HG02840 (cell line): ENCODE data around the gene BEAN1.
"Not testable (repeated sequence)": the region's sequence is repeated elsewhere in the genome, so short reads cannot be mapped to it uniquely, and the experiment has no call there.

Experiments used
- ATAC-seq: cut with Tn5 transposase; IDR thresholded peaks from one replicate; pipeline ENCODE4 v1.9.1; 2021; ENCODE audit warnings: mild to moderate bottlenecking, moderate library complexity, moderate number of reproducible peaks; ENCODE audit not compliant: unreplicated experiment, low FRiP score

Gene BEAN1

DNA sequence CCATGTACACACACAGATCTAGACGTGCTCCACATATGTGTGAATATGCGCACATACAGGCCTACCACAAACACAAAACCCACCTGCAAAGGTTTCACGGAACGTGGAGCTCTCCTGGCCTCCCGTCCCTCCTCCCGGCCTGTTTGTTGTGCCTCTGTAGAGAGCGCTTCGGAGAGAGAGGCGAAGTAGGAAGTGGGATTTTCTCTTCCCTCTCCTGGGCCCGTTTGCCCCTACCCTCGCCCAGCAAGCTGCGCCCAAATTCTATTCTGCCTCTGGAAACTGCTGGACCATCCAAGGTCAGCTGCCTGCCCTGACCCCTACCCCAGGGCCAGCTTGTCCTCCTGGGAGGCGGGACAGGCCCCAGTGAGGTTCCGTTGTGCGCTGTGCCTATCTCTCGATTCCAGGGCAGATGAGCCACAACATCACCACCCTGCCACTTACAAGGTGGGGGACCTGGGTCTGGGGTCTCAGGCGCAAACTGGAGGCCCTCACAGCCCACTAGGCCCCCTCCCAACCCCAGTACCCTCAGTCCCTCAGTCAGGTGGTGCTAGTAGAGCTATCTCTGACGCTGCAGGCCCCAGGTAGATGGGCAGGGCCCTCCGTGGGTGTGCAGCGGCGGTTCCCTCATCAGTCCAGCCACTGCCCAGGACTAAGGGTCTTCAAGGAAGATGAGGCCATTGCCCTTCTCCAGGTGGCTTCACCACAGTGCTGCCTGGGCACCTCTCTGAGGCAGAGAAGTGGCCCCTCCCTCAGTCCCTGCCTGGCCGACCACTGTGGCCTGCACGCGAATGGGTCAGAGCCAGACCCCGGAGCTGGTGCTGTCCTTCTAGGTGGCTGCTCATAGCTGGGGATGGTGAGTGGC, 54.2 kb downstream of the BEAN1 start:
- no peak for ATAC-seq

GRCh38 chr16:66481943-66482390, 54.9 kb downstream of the BEAN1 start:
- no peak for ATAC-seq

DNA sequence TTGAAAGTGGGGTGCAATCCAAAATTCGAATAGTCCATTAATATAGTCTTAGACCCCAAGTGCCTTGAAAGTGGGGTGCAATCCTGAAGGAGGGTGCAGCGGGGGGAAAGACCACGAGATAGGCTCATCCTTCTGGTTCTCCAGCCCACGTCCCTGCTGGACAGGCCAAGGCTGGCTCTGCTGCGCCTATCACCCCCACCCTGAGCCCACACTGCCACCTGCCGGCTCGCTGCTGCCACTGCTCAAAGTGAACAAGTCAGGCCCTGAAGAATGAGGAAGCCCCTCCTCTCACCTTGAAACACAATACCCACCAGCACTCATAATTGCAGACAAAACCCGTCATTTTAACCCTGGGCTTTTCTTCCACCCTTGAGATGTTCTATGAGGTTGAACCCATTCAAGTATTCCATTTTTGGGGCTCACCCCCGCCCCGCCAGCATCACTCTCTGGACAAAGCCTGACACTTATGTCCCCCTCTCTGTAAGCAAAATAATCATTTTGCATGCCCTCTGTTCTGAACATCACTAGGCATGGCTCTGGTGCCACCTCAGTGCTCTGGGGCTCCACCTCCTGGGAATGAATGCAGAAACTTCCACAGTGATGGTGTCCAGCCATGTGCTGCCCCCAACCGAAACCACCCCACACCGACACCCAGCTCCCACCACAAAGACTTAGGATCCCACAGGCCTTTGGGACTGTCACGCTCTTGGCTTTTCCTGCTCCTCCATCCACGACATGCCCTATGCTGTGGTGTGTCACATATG, 56.8 kb downstream of the BEAN1 start:
- ATAC-seq = no peak

DNA sequence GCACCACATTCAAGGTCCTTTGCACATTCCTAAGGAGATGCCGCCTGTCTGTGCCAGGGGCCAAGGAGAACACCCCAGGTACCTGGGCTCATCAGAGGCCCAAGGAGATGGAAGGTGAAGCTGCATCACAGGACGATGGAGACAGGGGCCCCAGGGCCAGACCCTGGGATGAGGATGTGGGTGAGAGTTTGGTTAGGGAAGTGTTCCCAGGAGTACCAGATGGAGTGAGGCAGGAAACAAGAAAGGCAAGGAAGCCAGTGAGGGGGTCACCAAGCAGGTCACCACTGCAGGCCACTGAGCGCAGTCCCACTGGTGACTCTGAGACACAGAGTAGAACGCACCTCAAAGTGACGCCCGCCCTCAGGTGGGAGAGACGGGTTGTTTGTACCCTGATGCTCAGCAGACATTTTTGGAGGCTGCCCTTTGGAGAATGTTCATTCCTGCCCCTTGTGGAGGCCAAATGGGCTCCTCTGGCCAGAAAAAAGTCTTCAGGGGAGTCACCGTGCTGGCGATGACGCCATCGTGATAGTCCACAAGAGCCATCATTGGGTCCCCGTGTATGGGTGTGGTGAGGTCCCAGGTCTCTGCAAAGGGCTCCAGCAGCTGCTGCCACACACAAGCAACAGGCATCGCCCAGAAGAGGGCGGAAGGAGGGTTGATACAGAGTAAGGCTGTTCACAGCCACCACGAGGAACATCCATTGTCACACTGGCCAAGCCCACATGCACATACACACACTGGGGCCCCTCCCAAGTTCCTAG, 57.5 kb downstream of the BEAN1 start:
- no peak for ATAC-seq

DNA sequence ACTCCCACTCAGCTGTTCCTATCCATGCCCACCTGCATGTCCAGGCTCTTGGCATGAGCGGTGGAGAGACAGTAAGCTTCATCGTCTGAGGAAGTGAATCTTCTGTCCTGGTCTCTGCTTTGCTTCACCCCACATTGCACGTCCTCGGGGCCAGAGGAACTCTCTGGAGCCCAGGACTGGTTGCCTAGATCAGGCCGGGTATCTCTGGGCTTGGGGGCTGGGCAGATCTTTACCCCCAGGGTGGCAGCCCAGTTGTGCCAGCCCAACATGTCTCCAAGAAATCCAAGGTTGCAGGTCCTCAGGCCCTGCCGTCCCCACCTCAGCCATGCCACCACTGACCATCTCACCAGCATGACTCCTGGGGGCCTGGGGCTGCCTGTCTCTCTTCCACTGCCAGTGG, 58.3 kb downstream of the BEAN1 start:
- ATAC-seq = no peak

- ATAC-seq = no peak
Observed at GRCh38 chr16:66486199-66486772, 59.2 kb downstream of the BEAN1 start.

GRCh38 chr16:66486773-66487579, 59.9 kb downstream of the BEAN1 start:
- no peak for ATAC-seq

DNA sequence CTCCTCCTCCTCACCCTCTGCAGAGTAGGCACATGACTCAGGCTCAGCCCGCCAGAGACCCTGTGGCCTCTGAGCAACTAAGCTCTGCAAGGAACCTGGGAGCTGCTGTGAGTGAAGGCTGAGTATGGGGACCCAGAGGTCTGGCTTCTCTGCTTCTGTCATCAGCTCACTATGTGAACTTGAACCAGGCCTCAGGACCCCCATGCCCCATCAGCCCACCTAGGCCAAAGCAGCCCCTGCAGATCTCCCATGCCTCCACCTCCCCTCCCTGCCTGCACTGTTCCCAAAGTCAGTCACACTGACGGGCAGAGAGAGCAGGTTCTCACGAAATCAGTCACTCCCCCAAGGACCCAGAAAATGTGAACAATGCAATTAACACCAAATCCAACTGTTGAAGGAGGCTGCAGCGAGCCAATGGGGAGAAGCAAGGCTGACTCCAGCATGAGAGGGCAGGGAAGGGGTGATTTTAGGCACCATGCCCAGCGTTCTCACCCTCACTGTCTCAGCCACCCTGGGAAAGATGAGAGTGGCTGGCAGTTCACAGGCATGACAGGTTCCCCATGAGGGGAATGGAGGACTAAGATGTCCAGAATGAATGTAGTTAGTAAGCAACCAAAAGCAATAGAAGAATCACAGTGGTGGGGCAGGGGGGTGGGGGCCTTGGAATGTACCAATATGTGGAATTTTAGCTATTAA, 60.6 kb downstream of the BEAN1 start:
- no peak for ATAC-seq

DNA sequence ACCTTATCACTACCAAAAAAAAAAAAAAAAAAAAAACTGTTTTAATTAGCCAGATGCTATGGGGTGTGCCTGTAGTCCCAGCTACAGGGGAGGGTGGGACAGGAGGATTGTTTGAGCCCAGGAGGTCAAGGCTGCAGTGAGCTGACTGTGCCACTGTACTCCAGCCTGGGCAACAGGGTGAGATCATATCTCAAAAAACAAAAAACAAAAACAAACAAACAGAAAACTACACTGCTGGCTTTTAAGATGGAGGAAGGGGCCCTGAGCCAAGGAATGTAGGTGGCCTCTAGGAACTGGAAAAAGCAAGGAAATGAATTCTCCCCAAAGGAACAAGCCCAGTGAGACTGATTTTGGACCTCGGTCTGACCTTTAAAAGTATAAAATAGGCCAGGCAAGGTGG, 61.4 kb downstream of the BEAN1 start:
- no peak for ATAC-seq

DNA sequence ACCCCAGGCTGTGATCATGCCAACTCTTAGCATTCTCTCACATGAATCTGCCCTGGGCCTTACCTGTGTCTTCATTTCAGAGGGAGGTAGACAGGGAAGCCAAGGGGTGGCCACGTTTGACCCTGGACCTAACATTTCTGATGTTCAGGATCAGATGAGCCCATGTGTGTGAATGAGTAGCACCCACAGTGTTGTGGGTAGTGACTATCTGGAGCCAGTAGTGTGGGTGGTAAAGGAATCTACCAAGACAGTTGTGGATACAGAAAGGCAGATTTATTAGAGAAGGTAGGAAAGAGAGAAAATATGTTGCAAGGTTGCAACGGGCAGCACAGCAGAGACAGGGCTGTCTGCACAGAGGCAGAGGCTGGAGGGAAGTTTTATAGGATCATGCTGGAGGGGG, 62.3 kb downstream of the BEAN1 start:
- no peak for ATAC-seq

GRCh38 chr16:66489818-66490217, 62.7 kb downstream of the BEAN1 start:
- no peak for ATAC-seq

- ATAC-seq = no peak
Observed at GRCh38 chr16:66490774-66491715, 64.0 kb downstream of the BEAN1 start.

- no peak for ATAC-seq
Observed at GRCh38 chr16:66491716-66492064, 64.6 kb downstream of the BEAN1 start.

GRCh38 chr16:66493490-66494401, 66.7 kb downstream of the BEAN1 start:
- ATAC-seq = no peak

DNA sequence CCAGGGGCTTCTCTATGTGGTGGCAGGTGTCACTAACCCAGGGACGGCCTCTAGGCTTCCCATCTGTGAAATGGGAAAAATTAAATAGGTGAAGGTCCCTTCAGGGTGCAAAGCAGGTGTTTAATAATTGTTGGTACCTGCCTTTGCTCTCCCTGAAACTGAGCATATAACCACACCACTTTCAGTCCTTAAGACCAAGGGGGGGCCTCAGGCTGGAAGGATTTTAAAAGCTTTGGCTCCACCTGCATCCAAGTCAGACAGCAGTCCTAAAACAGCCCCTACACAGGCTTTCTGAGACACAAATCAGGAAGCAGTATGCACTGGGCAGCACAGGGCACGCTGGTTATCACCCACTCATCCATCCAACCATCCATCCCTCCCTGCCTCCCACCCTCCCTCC, 67.8 kb downstream of the BEAN1 start:
- ATAC-seq = no peak

DNA sequence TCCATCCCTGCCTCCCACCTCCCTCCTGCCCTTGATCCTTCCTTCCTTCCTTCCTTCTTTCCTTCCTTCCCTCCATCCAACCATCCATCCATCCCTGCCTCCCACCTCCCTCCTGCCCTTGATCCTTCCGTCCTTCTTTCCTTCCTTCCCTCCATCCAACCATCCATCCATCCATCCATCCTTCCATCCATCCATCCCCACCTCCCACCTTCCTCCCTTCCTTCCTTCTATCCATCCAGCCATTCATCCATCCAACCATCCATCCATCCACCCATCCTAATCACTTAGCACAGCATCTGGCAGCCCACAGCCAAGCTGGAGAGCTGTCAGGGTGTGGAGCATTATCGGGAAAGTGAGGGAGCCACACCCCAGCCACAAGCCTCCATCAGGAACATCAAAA, 68.3 kb downstream of the BEAN1 start:
- ATAC-seq = no peak

- ATAC-seq = not testable (repeated sequence)
Observed at GRCh38 chr16:66496226-66496625, 69.1 kb downstream of the BEAN1 start.
